ENCODE results near the gene DPEP1. TPM values are rescaled to one million over a fixed set of nuclear protein-coding genes. Genes with fewer than 3 reads are reported as not detected.

DPEP1 gene
- polyA plus RNA-seq, 1 donor from 2014 or later = not detected

GRCh38 chr16:89636663-89637062 is 23.2 kb downstream of the DPEP1 start:
- peaks cover 4 to 6% (median 5%) of the 10 kb centered on the region in 3 donors for H3K4me1 Mint-ChIP-seq
- H3K27ac Mint-ChIP-seq = no peak overlapping the region
- no peak overlapping the region for H3K4me3 Mint-ChIP-seq
- H3K36me3 Mint-ChIP-seq = no peaks in the 10 kb centered on the region
- H3K27me3 Mint-ChIP-seq = peaks cover 21% of the 10 kb centered on the region
- no peaks in the 10 kb centered on the region for H3K9me3 Mint-ChIP-seq

GRCh38 chr16:89637379-89637778 is 23.9 kb downstream of the DPEP1 start:
- H3K27ac Mint-ChIP-seq = peak overlapping the region in 1 of 3 donors; percentile 35
- H3K36me3 Mint-ChIP-seq = no peaks in the 10 kb centered on the region
- peaks cover 18% of the 10 kb centered on the region for H3K27me3 Mint-ChIP-seq
- H3K4me3 Mint-ChIP-seq = no peak overlapping the region
- peaks cover 4 to 6% (median 5%) of the 10 kb centered on the region in 3 donors for H3K4me1 Mint-ChIP-seq
- no peaks in the 10 kb centered on the region for H3K9me3 Mint-ChIP-seq

DNA sequence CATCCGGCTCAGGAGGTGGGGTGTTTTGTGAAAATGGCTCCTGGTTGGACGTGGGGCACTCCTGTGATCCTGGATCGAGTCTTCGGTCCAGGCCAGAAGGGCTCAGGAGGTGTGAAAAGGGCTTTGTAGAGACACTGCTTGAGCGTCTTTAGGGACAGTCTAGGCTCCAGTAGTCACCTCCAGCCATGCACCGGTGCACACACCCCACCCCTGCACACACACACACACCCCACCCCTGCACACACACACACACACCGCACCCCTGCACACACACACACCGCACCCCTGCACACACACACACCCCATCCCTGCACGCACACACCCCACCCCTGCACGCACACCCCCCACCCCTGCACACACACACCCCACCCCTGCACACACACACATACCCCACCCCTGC is 25.0 kb downstream of the DPEP1 start:
- Mint-ChIP-seq H3K27me3 (peaks cover 16% of the 10 kb centered on the region), H3K27ac (no peak overlapping the region), H3K4me3 (no peak overlapping the region), H3K36me3 (no peaks in the 10 kb centered on the region), H3K9me3 (no peaks in the 10 kb centered on the region), H3K4me1 (peaks cover 4 to 6% (median 5%) of the 10 kb centered on the region in 3 donors)

- Mint-ChIP-seq H3K36me3 (no peaks in the 10 kb centered on the region), H3K4me3 (no peak overlapping the region), H3K4me1 (peaks cover 4 to 6% (median 5%) of the 10 kb centered on the region in 3 donors), H3K27me3 (peaks cover 10% of the 10 kb centered on the region), H3K27ac (no peak overlapping the region), H3K9me3 (no peaks in the 10 kb centered on the region)
Observed at GRCh38 chr16:89639385-89639784, 25.9 kb downstream of the DPEP1 start.

DNA sequence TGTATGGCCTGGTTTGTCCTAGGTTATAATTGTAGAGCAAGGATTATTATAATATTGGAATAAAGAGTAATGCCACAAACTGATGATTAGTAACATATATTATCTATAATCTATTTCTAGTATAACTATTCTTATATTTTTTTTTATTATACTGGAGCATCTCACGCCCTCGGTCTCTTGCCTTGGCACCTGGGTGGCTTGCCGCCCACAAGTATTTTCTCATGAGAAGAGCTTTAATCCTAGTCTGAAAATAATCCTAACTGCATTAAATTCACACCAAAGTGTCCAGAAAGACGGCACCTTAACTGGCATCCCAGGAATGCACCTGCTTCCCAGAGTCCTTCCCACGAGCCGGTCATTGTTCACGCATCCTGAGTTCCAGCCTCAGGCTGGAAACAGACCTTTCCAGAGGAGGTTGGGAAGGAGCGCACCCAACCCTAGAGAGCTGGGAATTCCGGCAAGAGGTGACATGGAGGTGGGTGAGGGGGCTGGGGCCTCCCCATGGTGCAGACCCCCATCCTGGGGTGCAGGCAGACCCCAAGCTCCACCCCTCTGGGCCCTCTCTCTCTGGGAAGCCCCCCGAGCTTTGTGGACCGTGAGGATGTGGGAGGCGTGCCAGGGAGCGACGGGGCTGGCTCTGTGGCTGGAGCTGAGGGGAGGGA is 28.1 kb downstream of the DPEP1 start:
- H3K27ac Mint-ChIP-seq = no peak overlapping the region
- peaks cover 4 to 6% (median 5%) of the 10 kb centered on the region in 3 donors for H3K4me1 Mint-ChIP-seq
- H3K36me3 Mint-ChIP-seq = no peaks in the 10 kb centered on the region
- no peaks in the 10 kb centered on the region for H3K9me3 Mint-ChIP-seq
- H3K4me3 Mint-ChIP-seq = peak overlapping the region in 2 of 4 donors; percentile 13 to 14
- peaks cover 9% of the 10 kb centered on the region for H3K27me3 Mint-ChIP-seq

DNA sequence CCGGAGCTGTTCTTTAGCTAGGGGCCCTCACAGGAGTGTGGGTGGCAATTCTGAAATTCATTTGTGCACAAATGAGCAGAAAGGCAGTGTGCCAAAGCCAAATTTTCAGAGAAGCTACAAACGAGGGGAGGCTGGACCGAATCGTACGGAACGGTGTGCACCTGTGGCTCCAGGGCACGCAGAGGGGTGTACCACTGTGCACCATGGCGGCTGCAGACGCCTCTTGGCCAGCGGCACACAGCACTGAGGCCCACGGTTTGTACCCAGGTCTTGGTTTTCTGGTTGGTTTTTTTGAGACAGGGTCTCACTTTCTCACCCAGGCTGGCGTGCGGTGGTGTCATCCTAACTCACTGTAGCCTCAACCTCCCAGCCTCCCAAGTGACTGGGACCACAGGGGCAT is 29.1 kb downstream of the DPEP1 start:
- Mint-ChIP-seq H3K9me3 (no peaks in the 10 kb centered on the region), H3K27me3 (peaks cover 9% of the 10 kb centered on the region), H3K4me1 (peaks cover 4 to 6% (median 5%) of the 10 kb centered on the region in 3 donors), H3K4me3 (no peak overlapping the region), H3K27ac (no peak overlapping the region), H3K36me3 (no peaks in the 10 kb centered on the region)

- Mint-ChIP-seq H3K9me3 (no peaks in the 10 kb centered on the region), H3K27ac (no peak overlapping the region), H3K36me3 (no peaks in the 10 kb centered on the region), H3K4me1 (peaks cover 4 to 6% (median 5%) of the 10 kb centered on the region in 3 donors), H3K27me3 (peaks cover 9% of the 10 kb centered on the region), H3K4me3 (no peak overlapping the region)
Observed at GRCh38 chr16:89643769-89644300, 30.4 kb downstream of the DPEP1 start.

DNA sequence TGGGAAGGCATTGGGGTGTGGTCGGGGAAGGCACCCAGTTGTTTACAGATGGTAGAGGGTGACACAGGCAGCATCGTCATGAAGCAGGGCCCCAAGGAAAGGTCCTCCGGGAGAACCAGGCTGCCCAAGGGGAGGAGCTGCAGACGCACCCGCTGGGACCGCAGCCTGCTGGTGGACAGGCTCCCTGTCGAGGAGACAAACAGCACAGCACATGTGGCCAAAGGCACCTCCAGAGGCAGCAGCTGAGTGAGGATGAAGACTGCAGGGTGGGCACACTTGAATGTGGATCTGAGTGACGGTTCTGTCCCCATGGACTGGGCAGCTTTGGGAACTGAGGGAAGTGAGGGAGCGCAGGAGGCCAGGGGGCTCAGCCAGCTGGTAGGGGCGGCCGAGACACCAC is 31.7 kb downstream of the DPEP1 start:
- peaks cover 9% of the 10 kb centered on the region for H3K27me3 Mint-ChIP-seq
- no peak overlapping the region for H3K4me3 Mint-ChIP-seq
- H3K4me1 Mint-ChIP-seq = peaks cover 4 to 9% (median 5%) of the 10 kb centered on the region in 3 donors
- no peak overlapping the region for H3K27ac Mint-ChIP-seq
- H3K9me3 Mint-ChIP-seq = no peaks in the 10 kb centered on the region
- no peaks in the 10 kb centered on the region for H3K36me3 Mint-ChIP-seq

GRCh38 chr16:89646270-89646669 is 32.8 kb downstream of the DPEP1 start:
- Mint-ChIP-seq H3K27ac (no peak overlapping the region), H3K4me3 (peak overlapping the region in 1 of 4 donors; percentile 32), H3K27me3 (no peaks in the 10 kb centered on the region), H3K9me3 (no peaks in the 10 kb centered on the region), H3K4me1 (peaks cover 0 to 4% (median 0%) of the 10 kb centered on the region in 3 donors), H3K36me3 (no peaks in the 10 kb centered on the region)

GRCh38 chr16:89646906-89647305 is 33.5 kb downstream of the DPEP1 start:
- peaks cover 0 to 3% (median 0%) of the 10 kb centered on the region in 3 donors for H3K4me1 Mint-ChIP-seq
- no peaks in the 10 kb centered on the region for H3K36me3 Mint-ChIP-seq
- H3K9me3 Mint-ChIP-seq = no peaks in the 10 kb centered on the region
- no peak overlapping the region for H3K27ac Mint-ChIP-seq
- no peak overlapping the region for H3K4me3 Mint-ChIP-seq
- no peaks in the 10 kb centered on the region for H3K27me3 Mint-ChIP-seq

DNA sequence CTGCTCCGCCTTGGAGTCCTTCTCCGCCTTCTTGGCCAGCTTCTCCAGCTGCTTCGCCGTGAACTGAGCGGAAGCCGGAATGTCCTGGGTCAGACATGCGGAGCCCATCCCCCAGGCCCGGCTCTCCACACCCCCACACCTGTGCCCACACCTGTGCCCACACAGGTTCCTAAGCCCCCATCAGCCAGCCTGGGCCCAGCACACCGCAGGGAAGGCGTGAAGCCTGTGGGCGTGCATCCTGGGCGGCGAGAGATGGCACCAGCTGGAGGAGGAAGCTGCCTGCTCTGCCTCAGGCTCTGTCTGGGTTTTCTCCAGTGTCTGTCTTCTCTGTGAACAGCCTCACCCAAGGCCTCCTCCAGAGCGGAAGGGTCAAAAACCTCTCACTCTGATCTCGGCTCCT is 38.1 kb downstream of the DPEP1 start:
- Mint-ChIP-seq H3K27ac (no peak overlapping the region), H3K27me3 (no peaks in the 10 kb centered on the region), H3K36me3 (no peaks in the 10 kb centered on the region), H3K9me3 (no peaks in the 10 kb centered on the region), H3K4me1 (peaks cover 0 to 15% (median 11%) of the 10 kb centered on the region in 3 donors), H3K4me3 (peak overlapping the region in 1 of 4 donors; percentile 40)

DNA sequence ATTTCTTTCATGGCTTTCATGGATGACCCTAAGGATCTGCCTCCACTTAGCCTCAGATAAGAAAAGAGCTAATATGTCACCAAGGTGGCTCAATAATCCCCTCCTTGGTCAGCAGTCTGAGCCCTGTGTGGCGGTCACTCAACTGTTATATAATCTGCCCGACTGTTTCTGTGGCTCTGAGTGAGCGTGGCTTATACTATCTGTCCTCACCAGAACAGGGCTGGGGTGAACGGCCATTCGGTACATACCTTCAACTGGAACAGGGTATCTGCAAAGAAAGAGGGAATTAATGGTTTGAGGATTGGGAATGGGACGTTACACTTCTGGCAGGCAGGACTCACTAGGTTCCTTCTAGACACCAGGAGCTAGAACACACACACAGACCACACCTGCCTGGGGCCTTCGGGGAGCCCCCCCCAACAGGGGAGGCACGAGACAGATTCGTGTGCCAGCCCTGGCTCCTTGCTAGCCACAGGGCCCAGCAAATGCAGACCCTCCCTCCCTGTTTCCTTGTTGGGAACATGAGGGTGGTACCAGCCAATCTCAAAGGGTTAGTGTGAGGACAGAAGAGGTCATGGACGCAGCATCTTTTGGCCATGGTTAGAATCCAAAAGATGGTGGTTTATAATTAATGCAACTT is 40.3 kb downstream of the DPEP1 start:
- Mint-ChIP-seq H3K27ac (peak overlapping the region in 1 of 3 donors; percentile 74), H3K4me1 (peaks cover 0 to 21% (median 17%) of the 10 kb centered on the region in 3 donors), H3K27me3 (no peaks in the 10 kb centered on the region), H3K4me3 (peak overlapping the region in 3 of 4 donors; percentile 17 to 89 (median 55)), H3K36me3 (no peaks in the 10 kb centered on the region), H3K9me3 (no peaks in the 10 kb centered on the region)

DNA sequence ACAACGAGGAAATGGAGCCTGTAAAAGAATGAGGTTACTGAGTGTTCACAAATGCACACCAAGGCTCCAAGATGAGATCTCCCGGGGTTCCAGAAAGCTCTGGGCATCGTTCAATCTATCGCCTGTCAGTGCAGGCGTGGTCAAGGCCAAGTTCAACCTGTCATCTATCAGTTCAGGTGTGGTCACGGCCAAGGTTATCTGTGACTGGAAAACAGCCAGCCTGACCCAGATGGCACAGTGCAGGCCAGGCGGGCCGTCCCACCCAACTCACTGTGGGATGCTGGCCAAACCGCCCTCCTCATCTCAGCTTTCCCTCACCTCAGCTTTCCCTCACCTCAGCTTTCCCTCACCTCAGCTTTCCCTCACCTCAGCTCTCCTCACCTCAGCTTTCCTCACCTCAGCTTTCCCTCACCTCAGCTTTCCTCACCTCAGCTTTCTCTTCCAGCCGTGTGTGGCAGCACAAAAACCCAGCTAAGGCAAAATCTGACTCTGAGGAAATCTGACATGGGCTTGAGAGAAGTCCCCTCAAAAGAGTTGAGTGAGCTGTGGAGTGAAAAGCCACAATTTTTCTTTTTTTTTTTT is 41.7 kb downstream of the DPEP1 start:
- H3K4me1 Mint-ChIP-seq = peaks cover 0 to 21% (median 18%) of the 10 kb centered on the region in 3 donors
- H3K36me3 Mint-ChIP-seq = no peaks in the 10 kb centered on the region
- H3K27ac Mint-ChIP-seq = peak overlapping the region in 1 of 3 donors; percentile 39
- H3K27me3 Mint-ChIP-seq = no peaks in the 10 kb centered on the region
- H3K4me3 Mint-ChIP-seq = peak overlapping the region in 2 of 4 donors; percentile 73 to 79
- H3K9me3 Mint-ChIP-seq = no peaks in the 10 kb centered on the region

DNA sequence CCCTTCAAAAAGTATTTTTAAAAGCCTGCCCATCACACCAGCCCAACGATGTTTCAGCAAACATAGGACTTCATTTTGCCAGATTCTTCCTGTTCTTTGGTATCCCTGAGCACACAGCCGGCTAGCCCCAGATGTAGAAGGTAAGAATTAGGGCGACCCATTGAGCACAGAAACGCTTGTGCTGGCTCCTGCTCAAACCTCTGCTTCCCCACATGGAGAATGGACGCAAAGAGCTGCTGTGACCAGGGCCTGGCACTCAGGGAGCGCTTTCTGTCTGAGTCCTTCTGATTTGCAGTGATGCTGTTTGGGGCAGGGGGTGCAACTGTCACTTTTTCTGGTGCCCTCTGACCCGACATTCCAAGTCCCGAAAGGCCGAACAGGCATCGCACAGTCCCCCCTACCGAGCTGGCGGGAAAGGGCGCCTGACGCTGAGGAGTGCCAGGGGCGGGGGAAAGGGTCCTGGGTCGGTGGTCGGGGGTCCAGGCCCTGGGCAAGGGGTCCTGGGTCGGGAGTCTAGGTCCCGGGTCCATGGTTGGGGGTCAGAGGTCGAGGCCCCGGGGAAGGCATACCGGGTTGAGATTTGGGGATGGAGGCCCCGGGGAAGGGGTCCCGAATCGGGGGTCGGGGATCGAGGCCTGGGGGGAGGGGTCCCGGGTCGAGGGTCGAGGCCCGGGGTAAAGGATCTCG is 43.1 kb downstream of the DPEP1 start:
- H3K9me3 Mint-ChIP-seq = no peaks in the 10 kb centered on the region
- H3K4me3 Mint-ChIP-seq = peak overlapping the region; percentile 79 to 95 (median 88)
- H3K36me3 Mint-ChIP-seq = no peaks in the 10 kb centered on the region
- no peaks in the 10 kb centered on the region for H3K27me3 Mint-ChIP-seq
- peaks cover 0 to 21% (median 19%) of the 10 kb centered on the region in 3 donors for H3K4me1 Mint-ChIP-seq
- peak overlapping the region; percentile 32 to 71 (median 64) for H3K27ac Mint-ChIP-seq

Data from IgD-negative memory B cell (primary cell).